SU-DHL-6 (cell line): Measurements from ENCODE around the gene EMC10.

Source experiments
- H2AFZ ChIP-seq: fragments of 200-600 bp; sonication (generic); 2 replicates; pipeline ENCODE4 v1.6.1; 2014; ENCODE audit warnings: low read depth, mild to moderate bottlenecking, moderate library complexity, mixed read lengths, antibody characterized with exemption, low read length; ENCODE audit not compliant: severe bottlenecking
- H3F3A ChIP-seq: fragments of 200-600 bp; shearing (Covaris generic); 2 replicates; pipeline ENCODE4 v1.6.0; 2016; ENCODE audit warnings: antibody characterized with exemption, mild to moderate bottlenecking; ENCODE audit not compliant: insufficient read depth
- H3K27ac ChIP-seq: fragments of 200-600 bp; sonication (generic); 2 replicates; pipeline ENCODE4 v1.5.1; 2016; ENCODE audit warnings: low read depth, mild to moderate bottlenecking, low read length, moderate library complexity, mixed read lengths
- H3K27me3 ChIP-seq: fragments of 200-600 bp; sonication (generic), shearing (Covaris generic); 2 replicates; pipeline ENCODE4 v1.6.0; 2014; ENCODE audit warnings: mild to moderate bottlenecking, low read length
- H3K36me3 ChIP-seq: fragments of 200-600 bp; sonication (generic); 2 replicates; pipeline ENCODE4 v1.6.1; 2014; ENCODE audit warnings: mild to moderate bottlenecking, low read length, mixed read lengths
- H3K4me2 ChIP-seq: fragments of 300-600, 200-600 bp; shearing (Covaris generic), sonication (generic); 2 replicates; pipeline ENCODE4 v1.6.0; 2014; ENCODE audit warnings: low read length, low read depth, mild to moderate bottlenecking; ENCODE audit not compliant: poor library complexity, severe bottlenecking
- H3K4me3 ChIP-seq: fragments of 200-600 bp; sonication (generic); 2 replicates; pipeline ENCODE4 v1.5.1; 2014; ENCODE audit warnings: antibody characterized with exemption, low read length, mild to moderate bottlenecking, mixed read lengths; ENCODE audit not compliant: insufficient read depth, poor library complexity, severe bottlenecking
- H3K79me2 ChIP-seq: fragments of 200-600 bp; sonication (generic); 2 replicates; pipeline ENCODE4 v1.6.1; 2014; ENCODE audit warnings: mild to moderate bottlenecking, low read length, moderate library complexity; ENCODE audit not compliant: insufficient read depth
- H3K9ac ChIP-seq: fragments of 200-600 bp; sonication (generic); 2 replicates; pipeline ENCODE4 v1.7.0; 2014; ENCODE audit warnings: mild to moderate bottlenecking, low read length
- H3K9me2 ChIP-seq: fragments of 200-600 bp; sonication (generic); replicated peaks from 2 replicates; pipeline ENCODE4 v1.6.1; 2014; ENCODE audit warnings: low read length; ENCODE audit not compliant: insufficient read depth
- H3K9me3 ChIP-seq: fragments of 200-600 bp; sonication (generic); 2 replicates; pipeline ENCODE4 v1.6.1; 2014; ENCODE audit warnings: low read length, mixed read lengths; ENCODE audit not compliant: insufficient read depth
- H4K20me1 ChIP-seq: fragments of 200-600 bp; sonication (generic); 2 replicates; pipeline ENCODE4 v1.6.1; 2014; ENCODE audit warnings: low read depth, mild to moderate bottlenecking, antibody characterized with exemption, low read length, moderate library complexity, mixed read lengths
- CTCF ChIP-seq: fragments of 200-600 bp; sonication (generic); IDR thresholded peaks from one replicate; pipeline ENCODE4 v1.5.1; 2017; ENCODE audit warnings: antibody characterized with exemption, mild to moderate bottlenecking, low read length, moderate library complexity; ENCODE audit not compliant: insufficient read depth, poor library complexity, severe bottlenecking
- EZH2phosphoT487 ChIP-seq: fragments of 200-600 bp; sonication (generic), shearing (Covaris generic); conservative IDR thresholded peaks from 2 replicates; pipeline ENCODE4 v1.6.1; 2018; ENCODE audit warnings: mild to moderate bottlenecking, antibody characterized with exemption, low read length, moderate library complexity, mixed read lengths

EMC10 gene

DNA sequence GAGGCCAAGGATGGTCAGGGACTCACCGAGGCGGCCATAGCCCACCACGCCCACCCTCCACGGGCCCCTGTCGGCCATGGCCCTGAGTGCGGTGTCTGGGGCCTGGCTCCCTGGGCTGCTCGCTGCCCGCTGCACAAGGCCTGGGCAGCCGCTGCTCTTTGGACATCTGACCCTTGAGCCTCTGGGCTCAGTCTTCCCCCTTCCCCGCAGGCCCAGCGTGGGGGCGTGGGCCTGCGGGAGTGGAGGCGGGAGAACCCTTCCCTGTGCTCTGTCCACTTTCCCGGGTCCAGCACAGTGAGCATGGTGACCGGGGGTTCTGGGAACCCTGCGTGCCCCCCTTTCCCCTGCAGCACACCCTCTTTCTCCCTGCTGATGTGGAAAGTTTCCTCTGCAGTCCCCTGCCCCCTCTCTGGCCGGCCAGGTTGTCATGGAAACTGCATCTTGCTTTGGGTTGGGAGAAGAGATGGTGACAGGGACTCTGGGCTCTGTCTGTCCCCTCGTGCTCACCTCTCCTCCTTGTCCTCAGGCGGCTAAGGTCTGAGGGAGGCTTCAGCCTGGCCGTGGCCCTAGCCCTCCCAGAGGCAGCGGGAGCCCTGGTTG lies 37.5 kb downstream of the EMC10 start, which contains the start of gene ASPDH:
TSS of gene ASPDH (minus strand) at position 168 of the 600 bp plus-strand sequence. CDS start at position 78, 90 bp downstream.
- Histone ChIP-seq H2AFZ (no peak within 1 kb of the TSS), H3K36me3 (no peaks in the 10 kb centered on the region), H3F3A (no peaks in the 10 kb centered on the region), H3K4me3 (no peak within 1 kb of the TSS), H4K20me1 (no peaks in the 10 kb centered on the region), H3K4me2 (no peak within 1 kb of the TSS), H3K27ac (no peak within 1 kb of the TSS), H3K27me3 (no peaks in the 10 kb centered on the region), H3K9me2 (no peaks in the 10 kb centered on the region), H3K79me2 (no peaks in the 10 kb centered on the region), H3K9ac (no peak within 1 kb of the TSS), H3K9me3 (no peaks in the 10 kb centered on the region)
- TF ChIP-seq EZH2phosphoT487 = no peak
- TF ChIP-seq CTCF = no peak

DNA sequence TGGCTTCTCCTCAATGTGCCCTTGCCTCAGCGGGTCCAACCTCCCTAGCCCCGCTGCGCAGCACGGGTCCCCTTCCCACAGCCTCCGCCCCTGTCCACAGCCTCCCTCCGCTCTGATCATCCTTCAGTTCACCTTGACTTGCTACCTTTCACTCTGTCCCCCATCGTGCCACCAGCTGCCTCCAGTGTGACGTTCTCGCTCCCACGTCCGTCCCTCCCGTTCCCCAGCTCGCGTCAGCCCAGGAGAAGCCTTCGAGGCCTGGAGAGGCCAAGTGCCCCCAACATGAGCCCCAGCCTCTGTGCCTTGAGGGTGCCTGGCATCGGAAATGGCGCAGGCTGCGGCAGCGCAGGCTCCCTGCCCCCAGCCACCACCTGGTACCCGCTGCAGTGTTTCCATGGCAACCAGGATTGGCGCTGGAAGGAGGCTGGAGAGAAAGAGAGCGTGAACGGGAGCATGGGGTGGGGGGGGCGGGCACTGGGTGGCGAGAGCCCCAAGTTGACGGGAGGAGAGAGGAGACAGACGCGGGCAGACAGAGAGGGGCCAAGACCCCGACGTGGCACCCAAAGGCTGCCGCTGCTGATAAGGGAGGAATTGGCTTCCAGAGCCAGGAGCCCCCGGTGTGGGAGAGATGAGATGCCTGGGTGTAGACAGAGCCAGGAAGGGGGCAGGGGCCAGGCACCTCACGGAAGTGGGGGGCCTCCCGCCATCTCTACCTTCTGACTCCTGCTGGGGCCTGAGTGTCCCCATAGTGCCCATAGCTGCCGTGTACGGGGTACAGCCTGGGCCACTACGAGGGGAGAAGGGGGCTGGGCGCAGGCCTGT lies 38.2 kb downstream of the EMC10 start:
- no peak overlapping the region for H2AFZ ChIP-seq
- no peaks in the 10 kb centered on the region for H3K9me2 ChIP-seq
- no peak overlapping the region for H3K27ac ChIP-seq
- H3K4me3 ChIP-seq = no peak overlapping the region
- no peak overlapping the region for H3K9ac ChIP-seq
- H3K27me3 ChIP-seq = no peaks in the 10 kb centered on the region
- TF ChIP-seq EZH2phosphoT487 = no peak
- no peak for TF ChIP-seq CTCF
- H3K9me3 ChIP-seq = no peaks in the 10 kb centered on the region
- no peaks in the 10 kb centered on the region for H3K79me2 ChIP-seq
- no peaks in the 10 kb centered on the region for H4K20me1 ChIP-seq
- no peak overlapping the region for H3K4me2 ChIP-seq
- H3F3A ChIP-seq = no peaks in the 10 kb centered on the region
- H3K36me3 ChIP-seq = no peaks in the 10 kb centered on the region

GRCh38 chr19:50515168-50515561 lies 38.9 kb downstream of the EMC10 start:
- Histone ChIP-seq H3K27ac (no peak overlapping the region), H3F3A (no peaks in the 10 kb centered on the region), H3K4me3 (no peak overlapping the region), H3K9me2 (no peaks in the 10 kb centered on the region), H3K79me2 (no peaks in the 10 kb centered on the region), H3K9ac (no peak overlapping the region), H3K36me3 (no peaks in the 10 kb centered on the region), H3K9me3 (no peaks in the 10 kb centered on the region), H2AFZ (no peak overlapping the region), H3K4me2 (no peak overlapping the region), H4K20me1 (no peaks in the 10 kb centered on the region), H3K27me3 (no peaks in the 10 kb centered on the region)
- TF ChIP-seq EZH2phosphoT487 (no peak), CTCF (no peak)
